ENCODE measurements around the gene KLHL22. TPM values are rescaled to one million over a fixed set of nuclear protein-coding genes. Genes with fewer than 3 reads are reported as not detected.
"Not testable (repeated sequence)": the region's sequence is repeated elsewhere in the genome, so short reads cannot be mapped to it uniquely, and the experiment has no call there.

KLHL22 gene
- total RNA-seq, 1 donor from 2014 or later: 16.1 TPM

GRCh38 chr22:20471126-20471833, 24.3 kb downstream of the KLHL22 start:
- no peak overlapping the region for H3K27ac ChIP-seq (replicated peaks)
- no peaks in the 10 kb centered on the region for H3K9me3 ChIP-seq (replicated peaks)
- DNase-seq: no peak
- no peak overlapping the region for H3K4me3 ChIP-seq
- peaks cover 19% of the 10 kb centered on the region for H3K36me3 ChIP-seq
- intact Hi-C loops (cut with micrococcal nuclease): no loop called here
- peaks cover 19% of the 10 kb centered on the region for H3K4me1 ChIP-seq
- H3K27me3 ChIP-seq (ENCODE audit: low read depth): no peaks in the 10 kb centered on the region
- no peak for TF ChIP-seq CTCF (IDR thresholded peaks at IDR 0.05; ENCODE audit: borderline replicate concordance)

GRCh38 chr22:20470525-20470924, 25.1 kb downstream of the KLHL22 start:
- Histone ChIP-seq H3K36me3 (peaks cover 19% of the 10 kb centered on the region), H3K4me1 (peaks cover 11% of the 10 kb centered on the region)
- intact Hi-C loops (cut with micrococcal nuclease); H3K4me3 ChIP-seq; H3K27me3 ChIP-seq (ENCODE audit: low read depth); DNase-seq; H3K9me3 ChIP-seq (replicated peaks); H3K27ac ChIP-seq (replicated peaks): not testable (repeated sequence)

GRCh38 chr22:20469110-20469868, 26.3 kb downstream of the KLHL22 start:
- no peak overlapping the region for H3K27ac ChIP-seq (replicated peaks)
- no peak for DNase-seq
- H3K36me3 ChIP-seq: peaks cover 29% of the 10 kb centered on the region
- no peaks in the 10 kb centered on the region for H3K27me3 ChIP-seq (ENCODE audit: low read depth)
- intact Hi-C loops (cut with micrococcal nuclease): no loop called here
- no peak for TF ChIP-seq CTCF (IDR thresholded peaks at IDR 0.05; ENCODE audit: borderline replicate concordance)
- H3K4me3 ChIP-seq: no peak overlapping the region
- H3K4me1 ChIP-seq: peaks cover 9% of the 10 kb centered on the region
- H3K9me3 ChIP-seq (replicated peaks): no peaks in the 10 kb centered on the region

GRCh38 chr22:20466659-20467379, 28.8 kb downstream of the KLHL22 start:
- peaks cover 25% of the 10 kb centered on the region for H3K4me1 ChIP-seq
- no peak for DNase-seq
- TF ChIP-seq CTCF (IDR thresholded peaks at IDR 0.05; ENCODE audit: borderline replicate concordance): no peak
- no peak overlapping the region for H3K4me3 ChIP-seq
- H3K27ac ChIP-seq (replicated peaks): no peak overlapping the region
- H3K27me3 ChIP-seq (ENCODE audit: low read depth): no peaks in the 10 kb centered on the region
- H3K9me3 ChIP-seq (replicated peaks): no peaks in the 10 kb centered on the region
- peaks cover 34% of the 10 kb centered on the region for H3K36me3 ChIP-seq
- intact Hi-C loops (cut with micrococcal nuclease): no loop called here

GRCh38 chr22:20465759-20466077, 29.9 kb downstream of the KLHL22 start:
- Histone ChIP-seq H3K4me3 (no peak overlapping the region), H3K36me3 (peaks cover 30% of the 10 kb centered on the region), H3K4me1 (peaks cover 25% of the 10 kb centered on the region), H3K27ac (replicated peaks) (no peak overlapping the region), H3K9me3 (replicated peaks) (no peaks in the 10 kb centered on the region), H3K27me3 (ENCODE audit: low read depth) (no peaks in the 10 kb centered on the region)
- TF ChIP-seq CTCF (IDR thresholded peaks at IDR 0.05; ENCODE audit: borderline replicate concordance): no peak
- intact Hi-C loops (cut with micrococcal nuclease): no loop called here
- no peak for DNase-seq

Measured in left ventricle myocardium inferior (tissue), 1 donor.